ENCODE measurements around the gene HSPA1B. TPM values are rescaled to one million over a fixed set of nuclear protein-coding genes. Genes with fewer than 3 reads are reported as not detected.

The HSPA1B gene
- total RNA-seq, result 76.1 and 133 TPM in 2 replicates

DNA sequence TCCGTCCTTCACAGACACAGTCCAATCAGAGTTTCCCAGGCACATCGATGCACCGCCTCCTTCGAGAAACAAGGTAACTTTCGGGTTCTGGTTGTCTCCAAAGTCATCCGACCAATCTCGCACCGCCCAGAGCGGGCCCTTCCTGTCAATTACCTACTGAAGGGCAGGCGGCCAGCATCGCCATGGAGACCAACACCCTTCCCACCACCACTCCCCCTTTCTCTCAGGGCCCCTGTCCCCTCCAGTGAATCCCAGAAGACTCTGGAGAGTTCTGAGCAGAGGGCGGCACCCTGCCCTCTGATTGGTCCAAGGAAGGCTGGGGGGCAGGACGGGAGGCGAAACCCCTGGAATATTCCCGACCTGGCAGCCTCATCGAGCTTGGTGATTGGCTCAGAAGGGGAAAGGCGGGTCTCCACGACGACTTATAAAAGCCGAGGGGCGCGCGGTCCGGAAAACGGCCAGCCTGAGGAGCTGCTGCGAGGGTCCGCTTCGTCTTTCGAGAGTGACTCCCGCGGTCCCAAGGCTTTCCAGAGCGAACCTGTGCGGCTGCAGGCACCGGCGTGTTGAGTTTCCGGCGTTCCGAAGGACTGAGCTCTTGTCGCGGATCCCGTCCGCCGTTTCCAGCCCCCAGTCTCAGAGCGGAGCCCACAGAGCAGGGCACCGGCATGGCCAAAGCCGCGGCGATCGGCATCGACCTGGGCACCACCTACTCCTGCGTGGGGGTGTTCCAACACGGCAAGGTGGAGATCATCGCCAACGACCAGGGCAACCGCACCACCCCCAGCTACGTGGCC, at the start of gene HSPA1B:
TSS of gene HSPA1B (plus strand) at position 453 of the 794 bp plus-strand sequence. CDS start at position 666, 213 bp downstream.

DNA sequence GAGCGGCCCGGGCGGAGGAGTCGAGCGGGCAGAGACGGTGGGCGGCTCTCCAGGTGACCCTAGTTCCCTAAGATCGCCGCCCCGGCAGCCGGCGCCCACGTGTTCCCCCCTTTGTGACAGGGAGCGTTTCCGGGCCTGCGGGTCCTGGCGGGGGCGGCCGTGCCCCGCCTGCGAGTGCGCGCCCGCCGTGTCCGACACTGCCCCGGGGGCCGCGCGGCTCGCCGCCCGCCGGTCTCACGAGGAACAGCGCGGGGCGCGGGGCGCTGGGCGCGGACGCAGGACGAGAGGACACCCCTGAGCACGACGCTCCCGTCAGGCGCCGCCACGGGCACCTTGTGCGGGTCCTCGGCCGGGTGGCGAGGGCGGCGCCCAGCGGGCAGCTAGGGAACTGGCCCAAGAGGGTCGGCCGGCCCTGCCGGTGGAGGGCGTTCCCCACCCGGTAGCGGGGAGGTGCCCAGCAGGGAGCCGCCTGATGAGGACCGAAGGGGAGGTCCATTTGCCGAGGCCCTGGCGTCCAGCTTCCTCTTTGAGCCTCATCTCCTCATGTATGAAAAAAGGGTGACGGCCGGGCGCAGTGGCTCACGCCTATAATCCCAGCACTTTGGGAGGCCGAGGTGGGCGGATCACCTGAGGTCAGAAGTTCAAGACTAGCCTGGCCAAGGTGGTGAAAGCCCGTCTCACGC, 31.8 kb upstream of the HSPA1B start, which contains the start of gene VARS1:
TSS of gene VARS1 (minus strand) at position 137 of the 683 bp plus-strand sequence. CDS start 535 bp downstream, outside the sequence.

DNA sequence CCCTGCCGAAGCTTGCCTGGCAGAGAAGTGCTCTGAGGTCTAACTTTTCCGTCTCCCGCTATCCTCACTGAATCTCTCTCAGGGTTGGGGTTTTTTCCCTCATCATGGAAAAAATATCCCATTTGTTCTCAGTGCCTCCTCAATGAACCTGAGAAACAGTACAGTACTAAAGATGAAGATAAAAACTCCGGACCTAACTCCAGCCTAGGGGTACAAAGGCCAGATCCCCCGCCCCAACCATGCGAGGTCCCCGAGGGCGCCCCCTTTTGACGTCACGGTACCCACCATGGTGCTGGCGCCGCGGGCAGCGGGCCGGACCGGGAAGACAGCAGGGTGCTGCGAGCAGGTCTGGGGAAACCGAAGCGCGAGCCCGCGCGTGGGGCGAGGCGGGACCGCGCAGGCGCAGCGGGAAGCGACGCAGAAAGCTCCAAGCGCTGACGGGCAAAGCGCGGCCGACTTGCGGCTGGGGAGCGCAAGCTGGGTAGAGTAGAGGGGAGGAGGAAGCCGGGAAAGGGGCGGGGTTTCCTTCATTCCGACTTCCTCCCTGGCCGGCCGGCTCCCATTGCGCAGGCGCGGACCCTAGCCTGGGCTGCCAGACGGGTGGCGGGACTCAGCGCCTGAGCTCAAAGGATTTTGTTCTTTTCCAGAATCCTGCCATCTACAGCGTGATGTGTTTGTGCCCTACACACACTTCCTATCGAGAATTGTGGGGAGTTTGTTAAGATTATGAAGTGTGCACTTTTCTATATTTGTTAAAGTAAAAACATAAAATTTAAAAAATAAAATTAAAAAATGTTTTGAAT, 20.9 kb upstream of the HSPA1B start, which contains the start of gene LSM2:
TSS of gene LSM2 (minus strand) at position 497 of the 803 bp plus-strand sequence. CDS start at position 288, 209 bp downstream.

DNA sequence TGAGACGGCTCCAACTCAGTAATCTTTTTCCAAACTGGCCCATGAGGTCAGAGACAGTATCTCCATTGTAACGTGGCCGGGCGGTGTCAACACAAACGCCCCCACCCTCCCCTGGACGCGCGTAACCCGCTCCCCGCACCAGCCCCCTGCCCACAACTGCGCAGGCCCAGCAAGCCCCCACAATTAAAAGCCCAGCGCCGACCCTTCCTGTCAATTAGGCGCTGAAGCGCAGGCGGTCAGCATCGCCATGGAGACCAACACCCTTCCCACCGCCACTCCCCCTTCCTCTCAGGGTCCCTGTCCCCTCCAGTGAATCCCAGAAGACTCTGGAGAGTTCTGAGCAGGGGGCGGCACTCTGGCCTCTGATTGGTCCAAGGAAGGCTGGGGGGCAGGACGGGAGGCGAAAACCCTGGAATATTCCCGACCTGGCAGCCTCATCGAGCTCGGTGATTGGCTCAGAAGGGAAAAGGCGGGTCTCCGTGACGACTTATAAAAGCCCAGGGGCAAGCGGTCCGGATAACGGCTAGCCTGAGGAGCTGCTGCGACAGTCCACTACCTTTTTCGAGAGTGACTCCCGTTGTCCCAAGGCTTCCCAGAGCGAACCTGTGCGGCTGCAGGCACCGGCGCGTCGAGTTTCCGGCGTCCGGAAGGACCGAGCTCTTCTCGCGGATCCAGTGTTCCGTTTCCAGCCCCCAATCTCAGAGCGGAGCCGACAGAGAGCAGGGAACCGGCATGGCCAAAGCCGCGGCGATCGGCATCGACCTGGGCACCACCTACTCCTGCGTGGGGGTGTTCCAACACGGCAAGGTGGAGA, 12.3 kb upstream of the HSPA1B start, which contains the start of the genes HSPA1A and HSPA1L:
TSS of gene HSPA1A (plus strand) at position 519 of the 814 bp plus-strand sequence. CDS start at position 733, 214 bp downstream.
TSS of gene HSPA1L (minus strand) at position 259 of the 814 bp plus-strand sequence. CDS start 3,311 bp downstream, outside the sequence.

DNA sequence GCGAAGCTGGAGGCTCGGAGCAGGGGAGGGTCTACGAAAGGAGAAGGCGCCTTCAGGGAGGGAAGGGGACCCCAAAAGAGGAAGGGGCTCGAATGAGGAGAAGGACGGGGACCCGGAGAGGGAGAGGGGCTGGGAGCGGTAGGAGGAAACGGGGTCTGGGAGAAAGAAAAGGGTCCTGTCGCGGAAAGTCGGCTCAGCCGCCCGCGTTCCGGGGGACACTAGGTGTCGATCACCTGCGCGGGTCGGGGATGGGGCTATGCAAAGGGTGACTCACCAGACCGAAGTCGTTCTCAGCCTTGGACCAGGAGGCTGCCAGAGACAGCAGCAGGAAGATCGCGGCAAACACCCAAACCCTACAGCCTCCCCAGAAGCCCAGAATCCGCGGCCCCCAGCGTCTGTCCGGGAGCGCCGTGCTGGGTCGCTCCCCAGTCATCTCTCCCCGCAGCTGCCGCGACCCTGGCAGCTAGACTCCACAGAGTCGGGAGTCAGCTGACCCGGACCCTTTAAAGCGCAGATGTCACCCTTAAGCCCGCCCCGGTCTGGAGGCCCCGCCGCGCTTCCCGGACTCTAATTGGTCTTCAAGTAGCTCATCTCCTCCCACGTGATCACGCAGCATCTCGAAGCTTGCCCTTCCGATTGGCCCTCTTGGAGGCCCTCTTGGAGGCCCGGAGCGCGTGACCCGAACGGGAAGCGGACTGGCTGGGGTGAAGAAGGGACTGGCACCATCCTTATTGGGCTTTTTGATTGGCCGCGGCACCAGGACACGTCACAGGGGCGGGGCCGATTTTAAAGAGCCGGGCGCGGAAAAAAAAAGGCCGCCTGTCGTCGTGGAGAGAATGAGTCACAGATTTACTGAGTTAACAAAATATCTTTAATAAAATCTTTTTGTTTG, 35.1 kb downstream of the HSPA1B start, which contains the start of gene NEU1:
TSS of gene NEU1 (minus strand) at position 478 of the 892 bp plus-strand sequence. CDS start at position 433, 45 bp downstream.

DNA sequence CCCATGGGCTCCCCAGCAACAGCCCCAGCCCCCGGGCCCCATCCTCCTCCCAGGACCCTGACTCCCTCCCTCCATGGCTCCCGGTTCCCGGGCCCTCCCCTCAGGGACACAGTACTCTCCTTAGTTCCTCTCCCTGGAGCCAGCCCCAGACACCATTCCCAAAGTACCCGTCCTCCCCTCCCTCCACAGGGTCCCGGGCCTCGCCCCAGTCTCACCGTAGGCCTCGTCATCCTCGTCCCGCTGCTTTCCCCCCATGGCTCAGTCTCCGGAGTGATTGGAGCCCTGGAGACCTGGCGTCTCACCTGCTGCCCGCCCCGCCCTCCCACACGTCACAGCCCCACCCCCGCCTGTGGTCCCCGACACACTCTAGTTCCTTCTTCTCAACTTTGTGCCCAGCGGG, 51.2 kb downstream of the HSPA1B start, which contains the start of gene SLC44A4:
TSS of gene SLC44A4 (minus strand) at position 272 of the 400 bp plus-strand sequence. CDS start at position 255, 17 bp downstream.

Other genes starting within 250 kb of the HSPA1B start
- gene LTB, start 245.3 kb upstream of the HSPA1B start, total RNA-seq, result 0.49 and 1.5 TPM in 2 replicates
- gene LST1, start 241.5 kb upstream of the HSPA1B start, total RNA-seq, result not detected in 2 replicates
- gene NCR3, start 234.7 kb upstream of the HSPA1B start, total RNA-seq, result not detected in 2 replicates
- not detected in 2 replicates for gene AIF1, start 212.5 kb upstream of the HSPA1B start, total RNA-seq
- gene PRRC2A, start 207.0 kb upstream of the HSPA1B start, total RNA-seq, result 88.0 and 92.7 TPM in 2 replicates
- 195 and 196 TPM in 2 replicates for gene BAG6, start 175.1 kb upstream of the HSPA1B start, total RNA-seq
- gene APOM, start 171.8 kb upstream of the HSPA1B start, total RNA-seq, result 1.2 and 2.3 TPM in 2 replicates
- 16.0 and 20.2 TPM in 2 replicates for gene C6orf47, start 167.0 kb upstream of the HSPA1B start, total RNA-seq
- gene GPANK1, start 162.7 kb upstream of the HSPA1B start, total RNA-seq, result 13.1 and 16.0 TPM in 2 replicates
- gene CSNK2B, start 161.7 kb upstream of the HSPA1B start, total RNA-seq, result 251 and 316 TPM in 2 replicates
- gene LY6G5B, start 157.8 kb upstream of the HSPA1B start, total RNA-seq, result 1.9 and 2.3 TPM in 2 replicates
- gene LY6G5C, start 146.7 kb upstream of the HSPA1B start, total RNA-seq, result 0.70 and 0.76 TPM in 2 replicates
- 24.0 and 27.8 TPM in 2 replicates for gene ABHD16A, start 124.4 kb upstream of the HSPA1B start, total RNA-seq
- not detected in 2 replicates for gene LY6G6F, start 120.9 kb upstream of the HSPA1B start, total RNA-seq
- gene LY6G6D, start 112.4 kb upstream of the HSPA1B start, total RNA-seq, result not detected in 2 replicates
- gene LY6G6C, start 106.0 kb upstream of the HSPA1B start, total RNA-seq, result 0.15 TPM in 1 of 2 replicates, not detected in the other
- gene MPIG6B, start 104.4 kb upstream of the HSPA1B start, total RNA-seq, result not detected in 2 replicates
- gene DDAH2, start 98.4 kb upstream of the HSPA1B start, total RNA-seq, result 9.5 and 16.1 TPM in 2 replicates
- gene CLIC1, start 91.2 kb upstream of the HSPA1B start, total RNA-seq, result 805 and 887 TPM in 2 replicates
- 6.2 and 7.4 TPM in 2 replicates for gene MSH5, start 87.7 kb upstream of the HSPA1B start, total RNA-seq
- 0.70 and 1.5 TPM in 2 replicates for gene SAPCD1, start 65.1 kb upstream of the HSPA1B start, total RNA-seq
- gene VWA7, start 50.4 kb upstream of the HSPA1B start, total RNA-seq, result 0.19 and 0.86 TPM in 2 replicates
- gene VARS1, start 32.0 kb upstream of the HSPA1B start, total RNA-seq, result 84.7 and 118 TPM in 2 replicates
- gene LSM2, start 20.8 kb upstream of the HSPA1B start, total RNA-seq, result 95.7 and 134 TPM in 2 replicates
- 0.53 and 0.62 TPM in 2 replicates for gene HSPA1L, start 12.5 kb upstream of the HSPA1B start, total RNA-seq
- 37.6 and 59.1 TPM in 2 replicates for gene HSPA1A, start 12.2 kb upstream of the HSPA1B start, total RNA-seq
- 33.3 and 33.7 TPM in 2 replicates for gene NEU1, start 35.1 kb downstream of the HSPA1B start, total RNA-seq
- 0.04 TPM in 1 of 2 replicates, not detected in the other for gene SLC44A4, start 51.3 kb downstream of the HSPA1B start, total RNA-seq
- gene EHMT2, start 70.0 kb downstream of the HSPA1B start, total RNA-seq, result 22.2 and 24.5 TPM in 2 replicates
- gene ZBTB12, start 74.3 kb downstream of the HSPA1B start, total RNA-seq, result 0.30 and 0.39 TPM in 2 replicates
- not detected in 2 replicates for gene C2, start 100.0 kb downstream of the HSPA1B start, total RNA-seq
- 1.2 and 3.4 TPM in 2 replicates for gene CFB, start 118.4 kb downstream of the HSPA1B start, total RNA-seq
- 129 and 171 TPM in 2 replicates for gene NELFE, start 131.2 kb downstream of the HSPA1B start, total RNA-seq
- gene SKIC2, start 131.4 kb downstream of the HSPA1B start, total RNA-seq, result 34.5 and 47.2 TPM in 2 replicates
- 17.2 and 20.9 TPM in 2 replicates for gene DXO, start 144.4 kb downstream of the HSPA1B start, total RNA-seq
- gene C4A, start 154.3 kb downstream of the HSPA1B start, total RNA-seq, result 1.7 and 3.4 TPM in 2 replicates
- gene C4B, start 187.1 kb downstream of the HSPA1B start, total RNA-seq, result 1.2 and 2.4 TPM in 2 replicates
- gene CYP21A2, start 210.7 kb downstream of the HSPA1B start, total RNA-seq, result not detected in 2 replicates